ENCODE results near the gene RAD51AP1.

RAD51AP1 gene

GRCh38 chr12:4538207-4539160, at the start of gene RAD51AP1:
Gene RAD51AP1 (plus strand): TSS chr12:4538890. CDS start chr12:4538940, 50 bp downstream.
- Histone ChIP-seq H3K4me2 (ENCODE audit: low read depth, low read length, poor library complexity, severe bottlenecking) (peak within 1 kb of the TSS; percentile 83), H3K4me3 (ENCODE audit: low read length, poor library complexity, severe bottlenecking) (peak within 1 kb of the TSS; percentile 91), H3K27me3 (ENCODE audit: insufficient read depth, low read length, poor library complexity, severe bottlenecking) (no peaks in the 10 kb centered on the region), H3K9ac (ENCODE audit: low read depth, low read length, poor library complexity, severe bottlenecking) (peak within 1 kb of the TSS; percentile 97), H3K4me1 (ENCODE audit: insufficient read depth, low read length, poor library complexity, severe bottlenecking) (peaks cover 49% of the 10 kb centered on the region), H3K36me3 (ENCODE audit: insufficient read depth, low read length) (peaks cover 14% of the 10 kb centered on the region; the same call in 1 of the 2 replicates), H4K20me1 (ENCODE audit: insufficient read depth, low read length, poor library complexity, severe bottlenecking) (peaks cover 19% of the 10 kb centered on the region), H3K9me2 (replicated peaks; ENCODE audit: low read depth, low read length) (no peaks in the 10 kb centered on the region), H3K79me2 (ENCODE audit: insufficient read depth, low read length) (peaks cover 80% of the 10 kb centered on the region), H3K9me3 (ENCODE audit: insufficient read depth, low read depth, low read length) (no peaks in the 10 kb centered on the region), H2AFZ (ENCODE audit: low read length) (peak within 1 kb of the TSS; percentile 92), H3F3A (ENCODE audit: low read depth) (no peaks in the 10 kb centered on the region)
- no peak for TF ChIP-seq EZH2phosphoT487 (IDR thresholded peaks at IDR 0.05; ENCODE audit: borderline replicate concordance)

- Histone ChIP-seq H3K4me2 (ENCODE audit: low read depth, low read length, poor library complexity, severe bottlenecking) (no peak overlapping the region), H3K79me2 (ENCODE audit: insufficient read depth, low read length) (no peaks in the 10 kb centered on the region), H2AFZ (ENCODE audit: low read length) (no peak overlapping the region), H3K4me1 (ENCODE audit: insufficient read depth, low read length, poor library complexity, severe bottlenecking) (no peaks in the 10 kb centered on the region), H3K9ac (ENCODE audit: low read depth, low read length, poor library complexity, severe bottlenecking) (no peak overlapping the region), H3K4me3 (ENCODE audit: low read length, poor library complexity, severe bottlenecking) (no peak overlapping the region), H4K20me1 (ENCODE audit: insufficient read depth, low read length, poor library complexity, severe bottlenecking) (no peaks in the 10 kb centered on the region), H3K27me3 (ENCODE audit: insufficient read depth, low read length, poor library complexity, severe bottlenecking) (no peaks in the 10 kb centered on the region), H3K9me2 (replicated peaks; ENCODE audit: low read depth, low read length) (no peaks in the 10 kb centered on the region), H3K36me3 (ENCODE audit: insufficient read depth, low read length) (peaks cover 26% of the 10 kb centered on the region), H3F3A (ENCODE audit: low read depth) (no peaks in the 10 kb centered on the region), H3K9me3 (ENCODE audit: insufficient read depth, low read depth, low read length) (no peaks in the 10 kb centered on the region)
- TF ChIP-seq EZH2phosphoT487 (IDR thresholded peaks at IDR 0.05; ENCODE audit: borderline replicate concordance): no peak
- TF ChIP-seq CTCF (conservative IDR thresholded peaks at IDR 0.05; ENCODE audit: low read length): no peak
Observed at GRCh38 chr12:4489556-4489955, 49.1 kb upstream of the RAD51AP1 start.

- Histone ChIP-seq H3K9ac (ENCODE audit: low read depth, low read length, poor library complexity, severe bottlenecking) (no peak overlapping the region), H3K4me2 (ENCODE audit: low read depth, low read length, poor library complexity, severe bottlenecking) (no peak overlapping the region), H4K20me1 (ENCODE audit: insufficient read depth, low read length, poor library complexity, severe bottlenecking) (no peaks in the 10 kb centered on the region), H3K4me1 (ENCODE audit: insufficient read depth, low read length, poor library complexity, severe bottlenecking) (no peaks in the 10 kb centered on the region), H3K4me3 (ENCODE audit: low read length, poor library complexity, severe bottlenecking) (no peak overlapping the region), H3K36me3 (ENCODE audit: insufficient read depth, low read length) (peaks cover 27% of the 10 kb centered on the region), H3K9me2 (replicated peaks; ENCODE audit: low read depth, low read length) (no peaks in the 10 kb centered on the region), H3K27me3 (ENCODE audit: insufficient read depth, low read length, poor library complexity, severe bottlenecking) (no peaks in the 10 kb centered on the region), H3K9me3 (ENCODE audit: insufficient read depth, low read depth, low read length) (no peaks in the 10 kb centered on the region), H3F3A (ENCODE audit: low read depth) (no peaks in the 10 kb centered on the region), H3K79me2 (ENCODE audit: insufficient read depth, low read length) (no peaks in the 10 kb centered on the region), H2AFZ (ENCODE audit: low read length) (no peak overlapping the region)
- TF ChIP-seq CTCF (conservative IDR thresholded peaks at IDR 0.05; ENCODE audit: low read length) (no peak), EZH2phosphoT487 (IDR thresholded peaks at IDR 0.05; ENCODE audit: borderline replicate concordance) (no peak)
Observed at GRCh38 chr12:4490973-4491372, 47.7 kb upstream of the RAD51AP1 start.
